ENCODE data around the gene CYP51A1. TPM values are rescaled to one million over a fixed set of nuclear protein-coding genes. Genes with fewer than 3 reads are reported as not detected.

Gene CYP51A1
- total and polyA plus RNA-seq, 7 experiments from 2014 or later: 12.2 to 36.6 (median 15.3) TPM

DNA sequence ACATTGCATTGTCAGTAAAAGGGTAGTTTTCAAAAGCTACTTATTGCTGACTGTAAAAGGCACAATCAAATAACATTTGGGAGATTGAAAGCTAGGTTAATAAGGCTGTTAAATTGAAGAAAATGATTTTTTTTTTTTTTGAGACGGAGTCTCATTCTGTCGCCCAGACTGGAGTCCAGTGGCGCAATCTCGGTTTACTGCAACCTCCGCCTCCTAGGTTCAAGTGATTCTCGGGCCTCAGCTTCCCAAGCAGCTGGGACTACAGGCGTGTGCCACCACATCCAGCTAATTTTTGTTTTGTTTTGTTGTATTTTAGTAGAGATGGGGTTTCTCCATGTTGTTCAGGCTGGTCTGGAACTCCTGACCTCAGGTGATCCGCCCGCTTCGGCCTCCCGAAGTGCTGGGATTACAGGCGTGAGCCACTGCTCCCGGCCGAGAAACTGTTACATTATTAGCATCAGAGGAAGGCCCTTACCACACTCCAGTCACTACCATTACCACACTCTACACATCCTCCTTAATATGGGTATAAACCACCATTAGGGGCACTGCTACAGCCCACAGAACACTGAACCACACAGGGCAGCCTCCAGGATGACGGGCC lies 1.0 kb downstream of the CYP51A1 start:
- H3K9me3 Mint-ChIP-seq: peaks cover 0 to 5% (median 0%) of the 10 kb centered on the region in 11 donors
- DNase-seq (no peak), ATAC-seq (peak; percentile 12)
- H3K4me3 ChIP-seq (ENCODE audit: low read length): peak overlapping the region; percentile 92
- peak overlapping the region; percentile 89 to 100 (median 99) for H3K27ac Mint-ChIP-seq
- no peaks in the 10 kb centered on the region for H3K27me3 ChIP-seq (ENCODE audit: control insufficient read depth in 2 of 2, insufficient read depth in 2 of 2, low read length in 2 of 2)
- H3K4me1 ChIP-seq (ENCODE audit: control insufficient read depth in 2 of 2, insufficient read depth in 2 of 2, low read length in 2 of 2): peaks cover 4 to 12% of the 10 kb centered on the region in 2 donors
- intact Hi-C loops (cut with micrococcal nuclease): loop anchor here (1.0 to 10.0 kb wide), 4 partner anchors 702 to 1872 kb away; partner anchors contain the start of genes BET1 (in 1 of the 2), CDK6 (in 1 of the 2) and VPS50 (in 1 of the 2)
- peaks cover 0 to 10% (median 5%) of the 10 kb centered on the region in 5 donors for H3K36me3 Mint-ChIP-seq
- H3K27me3 Mint-ChIP-seq: peaks cover 0 to 2% (median 0%) of the 10 kb centered on the region in 5 donors
- no peaks in the 10 kb centered on the region for H3K9me3 ChIP-seq (ENCODE audit: control insufficient read depth in 2 of 3, low read length in 3 of 3)
- POLR2A ChIA-PET: interaction anchor here (0.6 to 2.5 kb wide), 7 partner anchors 8 to 452 kb away, joined by 3 to 9 read pairs (median 5); partner anchors contain the start of genes AKAP9, GATAD1, PEX1 and RBM48
- H3K4me1 Mint-ChIP-seq: peaks cover 12 to 49% (median 40%) of the 10 kb centered on the region in 7 donors
- peak overlapping the region; percentile 94 for H3K27ac ChIP-seq (ENCODE audit: low read depth, low read length)
- H3K36me3 ChIP-seq (ENCODE audit: control insufficient read depth in 2 of 3, insufficient read depth in 3 of 3, low read length in 3 of 3): peaks cover 0 to 10% (median 0%) of the 10 kb centered on the region in 3 experiments
- CTCF ChIA-PET: interaction anchor here (0.6 to 1.3 kb wide), 4 partner anchors 37 to 306 kb away, joined by 3 to 6 read pairs (median 4); no protein-coding TSS in a partner anchor
- H3K4me3 Mint-ChIP-seq: peak overlapping the region; percentile 95 to 100 (median 98)

DNA sequence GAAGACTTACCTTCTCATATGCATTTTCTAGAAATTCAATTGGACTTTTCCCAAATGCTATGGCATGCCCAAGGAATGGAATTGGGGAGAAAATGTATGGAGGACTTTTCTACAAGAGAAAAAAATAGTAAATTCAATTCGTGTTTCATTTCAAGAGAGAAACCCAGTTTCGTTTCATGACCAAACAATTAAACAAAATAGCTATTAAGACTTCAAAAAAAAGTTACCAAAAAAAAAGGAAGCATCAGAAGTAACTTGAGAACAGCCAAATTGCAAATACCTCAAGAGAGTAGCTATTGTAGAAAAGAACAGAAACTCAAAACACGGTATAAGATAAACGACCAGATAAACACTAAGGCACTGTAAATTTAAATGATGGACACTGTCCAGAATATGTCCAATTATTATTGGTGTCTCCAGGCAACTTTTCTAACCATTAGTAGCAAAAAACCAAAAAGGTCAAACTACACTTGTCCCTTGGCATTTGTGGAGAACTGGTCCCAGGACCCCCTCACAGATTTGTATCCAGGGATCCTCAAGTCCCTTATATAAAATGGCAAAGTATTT lies 2.4 kb downstream of the CYP51A1 start:
- CTCF ChIA-PET: interaction anchor here (1.3 kb wide), 1 partner anchor 264 kb away, joined by 4 read pairs; no protein-coding TSS in a partner anchor

DNA sequence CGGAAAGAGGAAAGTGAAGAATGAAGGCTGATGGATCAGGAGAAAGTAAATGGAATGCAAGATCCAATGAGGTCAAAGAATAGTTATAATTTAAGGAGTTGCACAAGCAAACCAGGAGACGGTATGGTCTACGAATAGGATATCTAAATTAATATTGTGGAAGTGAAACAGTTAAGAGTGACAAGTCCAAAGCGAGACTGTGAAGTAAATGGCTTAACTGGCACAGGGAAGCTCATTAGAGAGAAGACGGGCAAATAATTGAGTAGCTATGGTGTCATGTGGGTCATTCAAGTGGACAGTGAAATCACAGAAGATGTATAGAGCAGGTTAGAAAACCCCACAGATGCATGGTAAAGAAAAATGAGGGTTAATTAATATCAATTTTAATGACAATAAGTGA lies 3.2 kb downstream of the CYP51A1 start:
- intact Hi-C loops (cut with micrococcal nuclease): loop anchor here (5.0 to 10.0 kb wide), 3 partner anchors 704 to 1874 kb away; partner anchors contain the start of genes BET1 (in 1 of the 2), CDK6 (in 1 of the 2) and VPS50 (in 1 of the 2)
- H3K9me3 ChIP-seq (ENCODE audit: control insufficient read depth in 2 of 3, low read length in 3 of 3): no peaks in the 10 kb centered on the region
- no peak for DNase-seq
- H3K9me3 Mint-ChIP-seq: peaks cover 0 to 5% (median 0%) of the 10 kb centered on the region in 11 donors
- H3K27me3 Mint-ChIP-seq: peaks cover 0 to 2% (median 0%) of the 10 kb centered on the region in 5 donors
- peaks cover 0 to 16% (median 0%) of the 10 kb centered on the region in 3 experiments for H3K36me3 ChIP-seq (ENCODE audit: control insufficient read depth in 2 of 3, insufficient read depth in 3 of 3, low read length in 3 of 3)
- ChIA-PET CTCF (no interaction called here), POLR2A (interaction anchor here (0.6 to 0.7 kb wide), 2 partner anchors 16 to 22 kb away, joined by 3 to 4 read pairs; no protein-coding TSS in a partner anchor)
- H3K36me3 Mint-ChIP-seq: peaks cover 0 to 17% (median 15%) of the 10 kb centered on the region in 5 donors
- H3K27ac Mint-ChIP-seq: peak overlapping the region in 3 of 9 donors; percentile 1 to 35 (median 8)
- peaks cover 4 to 12% of the 10 kb centered on the region in 2 donors for H3K4me1 ChIP-seq (ENCODE audit: control insufficient read depth in 2 of 2, insufficient read depth in 2 of 2, low read length in 2 of 2)
- no peak overlapping the region for H3K4me3 ChIP-seq (ENCODE audit: low read length)
- no peak overlapping the region for H3K4me3 Mint-ChIP-seq
- no peaks in the 10 kb centered on the region for H3K27me3 ChIP-seq (ENCODE audit: control insufficient read depth in 2 of 2, insufficient read depth in 2 of 2, low read length in 2 of 2)
- H3K4me1 Mint-ChIP-seq: peaks cover 10 to 51% (median 39%) of the 10 kb centered on the region in 7 donors
- no peak for ATAC-seq
- no peak overlapping the region for H3K27ac ChIP-seq (ENCODE audit: low read depth, low read length)

More for the DNA sequence above, 2.4 kb downstream of the CYP51A1 start:
- H3K4me3 ChIP-seq (ENCODE audit: low read length): no peak overlapping the region
- peak overlapping the region in 4 of 9 donors; percentile 15 to 99 (median 28) for H3K27ac Mint-ChIP-seq
- intact Hi-C loops (cut with micrococcal nuclease): loop anchor here (5.0 to 10.0 kb wide), 3 partner anchors 703 to 1873 kb away; partner anchors contain the start of genes BET1 (in 1 of the 2), CDK6 (in 1 of the 2) and VPS50 (in 1 of the 2)
- H3K27me3 Mint-ChIP-seq: peaks cover 0 to 2% (median 0%) of the 10 kb centered on the region in 5 donors
- H3K9me3 ChIP-seq (ENCODE audit: control insufficient read depth in 2 of 3, low read length in 3 of 3): no peaks in the 10 kb centered on the region
- DNase-seq (no peak), ATAC-seq (no peak)
- H3K27ac ChIP-seq (ENCODE audit: low read depth, low read length): no peak overlapping the region
- peaks cover 4 to 12% of the 10 kb centered on the region in 2 donors for H3K4me1 ChIP-seq (ENCODE audit: control insufficient read depth in 2 of 2, insufficient read depth in 2 of 2, low read length in 2 of 2)
- POLR2A ChIA-PET: interaction anchor here (0.6 to 1.6 kb wide), 3 partner anchors 17 to 396 kb away, joined by 3 to 5 read pairs (median 4); partner anchors contain the start of genes PEX1 and RBM48
- H3K4me3 Mint-ChIP-seq: peak overlapping the region in 3 of 10 donors; percentile 16 to 24 (median 23)
- H3K36me3 Mint-ChIP-seq: peaks cover 0 to 13% (median 12%) of the 10 kb centered on the region in 5 donors
- H3K27me3 ChIP-seq (ENCODE audit: control insufficient read depth in 2 of 2, insufficient read depth in 2 of 2, low read length in 2 of 2): no peaks in the 10 kb centered on the region
- H3K9me3 Mint-ChIP-seq: peaks cover 0 to 5% (median 0%) of the 10 kb centered on the region in 11 donors
- peaks cover 0 to 16% (median 0%) of the 10 kb centered on the region in 3 experiments for H3K36me3 ChIP-seq (ENCODE audit: control insufficient read depth in 2 of 3, insufficient read depth in 3 of 3, low read length in 3 of 3)
- peaks cover 12 to 47% (median 40%) of the 10 kb centered on the region in 7 donors for H3K4me1 Mint-ChIP-seq

DNA sequence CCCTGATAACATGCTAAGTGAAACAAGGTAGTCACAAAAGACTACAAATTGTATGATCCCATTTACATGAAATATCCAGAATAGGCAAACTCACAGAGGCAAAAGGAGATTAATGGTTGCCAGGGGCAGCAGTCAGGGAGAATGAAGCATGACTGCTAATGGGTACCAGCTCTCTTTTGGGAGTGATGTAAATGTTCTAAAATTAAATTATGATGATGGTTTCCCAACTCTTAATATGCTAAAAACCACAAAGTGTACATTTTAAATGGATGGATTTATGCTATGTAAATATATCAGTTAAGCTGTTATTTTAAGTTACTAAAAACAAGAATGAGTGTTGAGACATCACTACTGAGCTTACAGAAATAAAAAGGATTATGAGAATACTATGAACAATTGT lies 12.6 kb downstream of the CYP51A1 start:
- peaks cover 8 to 69% (median 55%) of the 10 kb centered on the region in 5 donors for H3K36me3 Mint-ChIP-seq
- H3K4me3 ChIP-seq (ENCODE audit: low read length): no peak overlapping the region
- DNase-seq: no peak
- CTCF ChIA-PET: no interaction called here
- H3K4me3 Mint-ChIP-seq: no peak overlapping the region
- intact Hi-C loops (cut with micrococcal nuclease): no loop called here
- no peaks in the 10 kb centered on the region for H3K27me3 ChIP-seq (ENCODE audit: control insufficient read depth in 2 of 2, insufficient read depth in 2 of 2, low read length in 2 of 2)
- H3K36me3 ChIP-seq (ENCODE audit: control insufficient read depth in 2 of 3, insufficient read depth in 3 of 3, low read length in 3 of 3): peaks cover 0 to 25% (median 5%) of the 10 kb centered on the region in 3 experiments
- peaks cover 0 to 19% (median 4%) of the 10 kb centered on the region in 7 donors for H3K4me1 Mint-ChIP-seq
- no peaks in the 10 kb centered on the region for H3K9me3 ChIP-seq (ENCODE audit: control insufficient read depth in 2 of 3, low read length in 3 of 3)
- no peaks in the 10 kb centered on the region for H3K4me1 ChIP-seq (ENCODE audit: control insufficient read depth in 2 of 2, insufficient read depth in 2 of 2, low read length in 2 of 2)
- peaks cover 0 to 6% (median 0%) of the 10 kb centered on the region in 11 donors for H3K9me3 Mint-ChIP-seq
- H3K27me3 Mint-ChIP-seq: no peaks in the 10 kb centered on the region
- H3K27ac ChIP-seq (ENCODE audit: low read depth, low read length): no peak overlapping the region
- no peak overlapping the region for H3K27ac Mint-ChIP-seq
- no peak for ATAC-seq
- POLR2A ChIA-PET: no interaction called here

DNA sequence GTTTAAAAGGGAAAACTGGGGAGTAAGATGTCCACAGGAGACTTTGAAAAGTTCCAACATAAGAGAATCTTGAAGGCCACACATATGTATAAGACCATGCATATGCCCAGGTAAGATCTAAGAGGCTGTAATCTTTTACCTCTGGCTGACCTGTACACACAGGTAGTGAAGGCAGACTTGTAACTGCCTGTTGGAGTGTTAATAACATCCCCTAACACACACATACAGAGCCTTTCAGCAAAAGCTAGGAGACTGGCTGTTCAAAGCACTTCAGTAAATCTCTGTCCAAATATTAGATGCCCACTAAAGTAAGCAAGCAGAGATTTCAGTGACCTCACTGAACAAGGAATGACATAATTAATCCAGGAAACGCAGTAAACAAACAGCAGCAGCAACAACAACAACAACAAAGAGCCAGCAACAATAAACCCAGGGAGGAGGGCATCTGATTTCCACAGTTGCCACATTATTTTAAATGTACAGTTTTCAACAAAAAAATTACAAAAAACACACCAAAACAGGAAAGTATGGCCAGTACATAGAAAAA lies 15.0 kb downstream of the CYP51A1 start:
- POLR2A ChIA-PET: no interaction called here
- CTCF ChIA-PET: no interaction called here
- no peak for ATAC-seq

DNA sequence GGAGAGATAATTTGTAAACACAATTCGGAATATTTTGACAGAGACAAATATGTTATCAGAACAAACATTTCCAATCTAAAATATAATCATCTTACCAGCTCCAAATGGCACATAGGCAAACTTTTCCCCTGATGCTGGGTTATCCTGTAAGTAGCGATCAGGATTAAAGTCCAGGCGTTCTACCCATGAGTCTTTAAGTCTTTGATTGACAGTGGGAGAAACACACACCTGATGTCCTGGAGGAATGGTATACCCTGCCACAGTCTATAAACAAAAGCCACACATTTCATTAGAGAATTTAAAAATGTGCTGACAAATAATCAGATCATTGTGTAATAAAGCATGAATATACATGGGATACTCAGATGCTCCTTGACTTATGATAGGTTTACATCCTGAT lies 17.3 kb downstream of the CYP51A1 start:
- no peak overlapping the region for H3K27ac Mint-ChIP-seq
- peaks cover 0 to 16% (median 4%) of the 10 kb centered on the region in 7 donors for H3K4me1 Mint-ChIP-seq
- H3K9me3 Mint-ChIP-seq: peaks cover 0 to 6% (median 0%) of the 10 kb centered on the region in 11 donors
- no peak overlapping the region for H3K4me3 ChIP-seq (ENCODE audit: low read length)
- CTCF ChIA-PET: no interaction called here
- DNase-seq (no peak), ATAC-seq (no peak)
- no peak overlapping the region for H3K4me3 Mint-ChIP-seq
- intact Hi-C loops (cut with micrococcal nuclease): no loop called here
- H3K36me3 Mint-ChIP-seq: peaks cover 3 to 73% (median 52%) of the 10 kb centered on the region in 5 donors
- POLR2A ChIA-PET: no interaction called here
- H3K9me3 ChIP-seq (ENCODE audit: control insufficient read depth in 2 of 3, low read length in 3 of 3): no peaks in the 10 kb centered on the region
- H3K4me1 ChIP-seq (ENCODE audit: control insufficient read depth in 2 of 2, insufficient read depth in 2 of 2, low read length in 2 of 2): no peaks in the 10 kb centered on the region
- H3K36me3 ChIP-seq (ENCODE audit: control insufficient read depth in 2 of 3, insufficient read depth in 3 of 3, low read length in 3 of 3): peaks cover 0 to 4% (median 0%) of the 10 kb centered on the region in 3 experiments
- H3K27me3 ChIP-seq (ENCODE audit: control insufficient read depth in 2 of 2, insufficient read depth in 2 of 2, low read length in 2 of 2): no peaks in the 10 kb centered on the region
- no peak overlapping the region for H3K27ac ChIP-seq (ENCODE audit: low read depth, low read length)
- H3K27me3 Mint-ChIP-seq: no peaks in the 10 kb centered on the region

More for the DNA sequence above, 15.0 kb downstream of the CYP51A1 start:
- no peaks in the 10 kb centered on the region for H3K27me3 Mint-ChIP-seq
- intact Hi-C loops (cut with micrococcal nuclease): no loop called here
- H3K4me1 Mint-ChIP-seq: peaks cover 0 to 14% (median 4%) of the 10 kb centered on the region in 7 donors
- H3K36me3 Mint-ChIP-seq: peaks cover 8 to 75% (median 63%) of the 10 kb centered on the region in 5 donors
- no peak for DNase-seq
- Histone ChIP-seq H3K9me3 (ENCODE audit: control insufficient read depth in 2 of 3, low read length in 3 of 3) (no peaks in the 10 kb centered on the region), H3K27ac (ENCODE audit: low read depth, low read length) (no peak overlapping the region), H3K27me3 (ENCODE audit: control insufficient read depth in 2 of 2, insufficient read depth in 2 of 2, low read length in 2 of 2) (no peaks in the 10 kb centered on the region), H3K4me1 (ENCODE audit: control insufficient read depth in 2 of 2, insufficient read depth in 2 of 2, low read length in 2 of 2) (no peaks in the 10 kb centered on the region), H3K4me3 (ENCODE audit: low read length) (no peak overlapping the region), H3K36me3 (ENCODE audit: control insufficient read depth in 2 of 3, insufficient read depth in 3 of 3, low read length in 3 of 3) (peaks cover 0 to 15% (median 5%) of the 10 kb centered on the region in 3 experiments)
- H3K9me3 Mint-ChIP-seq: peaks cover 0 to 6% (median 0%) of the 10 kb centered on the region in 11 donors
- H3K27ac Mint-ChIP-seq: peak overlapping the region in 2 of 9 donors; percentile 32 to 42
- H3K4me3 Mint-ChIP-seq: no peak overlapping the region
